HG02885 (cell line): ENCODE measurements around the gene STAT5A.
A peak's percentile ranks its signal among the peaks of the same experiment; 100 is the strongest.
"Not testable (repeated sequence)": the region's sequence is repeated elsewhere in the genome, so short reads cannot be mapped to it uniquely, and the experiment has no call there.

Experiments used
- ATAC-seq: cut with Tn5 transposase; IDR thresholded peaks from one replicate; pipeline ENCODE4 v1.9.1; 2021; ENCODE audit warnings: mild to moderate bottlenecking; ENCODE audit not compliant: unreplicated experiment, poor library complexity

Gene STAT5A

DNA sequence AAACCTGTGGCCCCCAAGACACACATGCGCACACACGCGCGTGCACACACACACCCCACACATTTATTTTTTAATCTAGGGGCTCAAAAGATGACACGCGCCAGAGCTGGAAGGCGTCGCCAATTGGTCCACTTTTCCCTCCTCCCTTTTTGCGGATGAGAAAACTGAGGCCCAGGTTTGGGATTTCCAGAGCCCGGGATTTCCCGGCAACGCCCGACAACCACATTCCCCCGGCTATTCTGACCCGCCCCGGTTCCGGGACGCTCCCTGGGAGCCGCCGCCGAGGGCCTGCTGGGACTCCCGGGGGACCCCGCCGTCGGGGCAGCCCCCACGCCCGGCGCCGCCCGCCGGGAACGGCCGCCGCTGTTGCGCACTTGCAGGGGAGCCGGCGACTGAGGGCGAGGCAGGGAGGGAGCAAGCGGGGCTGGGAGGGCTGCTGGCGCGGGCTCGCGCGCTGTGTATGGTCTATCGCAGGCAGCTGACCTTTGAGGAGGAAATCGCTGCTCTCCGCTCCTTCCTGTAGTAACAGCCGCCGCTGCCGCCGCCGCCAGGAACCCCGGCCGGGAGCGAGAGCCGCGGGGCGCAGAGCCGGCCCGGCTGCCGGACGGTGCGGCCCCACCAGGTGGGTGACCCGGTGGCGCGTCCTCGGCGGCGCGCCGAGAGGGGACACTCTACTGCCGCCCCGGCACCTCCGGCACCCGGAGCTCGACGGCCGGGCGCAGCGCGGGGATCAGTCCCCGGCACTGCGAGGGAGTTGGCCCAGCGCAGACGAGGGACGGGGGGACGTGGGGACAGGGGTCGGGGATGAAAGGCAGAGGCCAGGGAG is at the start of gene STAT5A:
TSS of gene STAT5A (plus strand) at position 522 of the 826 bp plus-strand sequence. CDS start 914 bp downstream, outside the sequence.
- peak; percentile 54 for ATAC-seq

DNA sequence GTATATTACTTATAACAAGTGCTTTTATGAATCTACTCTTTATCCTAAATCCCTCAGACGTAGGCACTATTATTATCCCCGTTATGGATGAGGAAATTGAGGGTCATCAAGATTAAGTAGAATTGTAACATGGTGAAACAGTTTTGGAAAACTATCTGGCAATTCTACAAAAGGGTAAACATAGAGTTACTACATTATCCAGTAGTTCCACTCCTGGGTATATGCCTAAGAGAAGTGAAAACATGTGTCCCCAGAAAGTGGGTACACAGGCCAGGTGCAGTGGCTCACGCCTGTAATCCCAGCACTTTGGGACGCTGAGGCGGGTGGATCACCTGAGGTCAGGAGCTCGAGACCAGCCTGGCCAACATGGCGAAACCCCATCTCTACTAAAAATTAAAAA is 48.7 kb upstream of the STAT5A start:
- ATAC-seq = not testable (repeated sequence)

DNA sequence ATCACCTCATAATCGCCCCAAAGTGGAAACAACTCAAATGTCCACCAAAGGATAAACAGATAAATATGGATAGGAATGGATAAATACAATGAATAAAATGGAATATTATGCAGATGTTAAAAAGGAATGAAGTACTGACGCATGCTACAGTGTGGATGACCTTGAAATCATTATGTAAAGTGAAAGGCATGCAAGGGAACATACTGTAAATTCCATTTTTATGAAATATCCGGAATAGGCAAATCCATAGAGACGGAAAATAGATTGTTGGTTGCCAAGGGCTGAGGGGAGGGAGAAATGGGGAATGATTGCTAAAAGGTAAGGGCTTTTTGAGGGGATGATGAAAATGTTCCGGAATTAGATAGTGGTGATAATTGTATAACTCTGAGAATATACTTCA is 48.1 kb upstream of the STAT5A start:
- no peak for ATAC-seq

DNA sequence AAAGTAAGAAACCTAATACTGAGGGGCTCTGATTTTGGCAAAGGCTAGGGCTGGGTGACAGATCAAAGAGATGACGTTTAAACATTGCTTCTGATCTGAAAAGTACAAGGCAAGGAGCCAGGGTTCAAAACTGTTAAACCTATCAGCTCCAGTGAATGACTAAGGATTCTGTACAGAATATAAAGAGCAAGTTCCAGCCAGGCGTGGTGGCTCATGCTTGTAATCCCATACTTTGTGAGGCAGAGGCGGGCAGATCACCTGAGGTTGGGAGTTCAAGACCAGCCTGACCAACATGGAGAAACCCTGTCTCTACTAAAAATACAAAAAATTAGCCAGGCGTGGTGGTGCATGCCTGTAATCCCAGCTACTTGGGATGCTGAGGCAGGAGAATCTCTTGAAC is 47.4 kb upstream of the STAT5A start:
- ATAC-seq = not testable (repeated sequence)

DNA sequence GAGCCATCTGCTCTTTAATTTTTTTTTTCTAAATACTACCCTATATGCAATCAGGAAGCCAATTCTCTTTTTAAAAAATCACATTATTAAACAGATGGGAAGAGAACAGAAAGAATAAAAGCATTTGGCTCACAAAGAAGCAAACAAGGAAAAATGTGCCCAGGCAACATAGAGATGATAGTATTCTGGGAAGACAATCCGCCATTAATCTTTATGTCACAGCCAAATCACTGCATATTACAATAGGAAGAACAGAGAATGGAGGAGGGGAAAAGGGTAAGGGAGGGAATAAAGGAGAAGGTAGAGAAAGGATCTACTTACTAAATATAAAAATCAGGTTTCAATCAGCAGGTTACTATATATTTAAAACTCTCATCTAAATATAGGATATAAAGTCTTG is 46.4 kb upstream of the STAT5A start:
- ATAC-seq = no peak

DNA sequence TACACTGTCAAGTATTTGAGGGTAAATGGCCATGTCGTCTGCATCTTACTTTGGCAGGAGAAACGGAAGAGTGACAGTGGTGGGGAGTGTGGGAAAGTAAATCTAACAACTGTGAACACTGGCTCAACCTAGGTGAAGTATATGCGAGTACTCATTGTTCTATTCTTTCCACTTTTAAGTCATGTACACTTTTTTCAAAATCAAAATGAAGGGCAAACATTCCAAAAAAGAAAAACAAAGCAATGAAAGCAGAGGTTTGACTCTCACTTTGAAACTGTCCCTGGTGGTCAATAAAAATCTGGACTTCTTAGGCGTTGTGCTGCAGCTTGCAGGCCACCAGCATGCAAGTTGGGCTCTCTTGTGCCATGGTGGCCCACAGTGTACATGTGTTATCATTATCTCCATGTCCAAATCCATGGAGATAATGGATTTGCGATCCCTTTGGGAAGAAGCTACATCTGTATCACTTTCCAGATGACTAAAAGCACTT is 44.8 kb upstream of the STAT5A start:
- ATAC-seq = no peak

DNA sequence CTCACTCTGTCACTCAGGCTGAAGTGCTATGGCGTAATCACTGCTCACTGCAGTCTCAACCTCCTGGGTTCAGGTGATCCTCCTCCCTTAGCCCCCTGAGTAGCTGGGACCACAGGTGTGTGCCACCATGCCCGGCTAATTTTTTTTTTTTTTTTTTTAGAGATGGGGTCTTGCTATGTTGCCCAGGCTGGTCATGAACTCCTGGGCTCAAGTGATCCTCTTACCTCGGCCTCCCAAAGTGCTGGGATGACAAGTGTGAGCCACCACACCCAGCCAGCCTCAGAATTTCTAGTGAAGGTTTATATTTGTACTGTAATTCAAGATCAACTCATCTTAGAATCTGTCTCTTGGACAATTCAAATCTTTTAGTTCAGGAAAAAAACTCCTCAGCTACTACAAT is 44.2 kb upstream of the STAT5A start:
- not testable (repeated sequence) for ATAC-seq

DNA sequence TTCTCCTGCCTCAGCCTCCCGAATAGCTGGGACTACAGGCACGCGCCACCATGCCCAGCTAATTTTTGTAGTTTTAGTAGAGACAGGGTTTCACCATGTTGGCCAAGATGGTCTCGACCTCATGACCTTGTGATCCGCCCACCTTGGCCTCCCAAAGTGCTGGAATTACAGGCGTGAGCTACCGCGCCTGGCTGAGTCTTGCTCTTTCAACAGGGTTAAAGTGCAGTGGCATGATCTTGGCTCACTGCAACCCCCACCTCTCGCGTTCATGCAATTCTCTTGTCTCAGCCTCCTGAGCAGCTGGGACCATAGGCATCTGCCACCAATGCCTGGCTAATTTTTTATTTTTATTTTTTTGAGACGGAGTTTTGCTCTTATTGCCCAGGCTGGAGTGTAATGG is 43.1 kb upstream of the STAT5A start:
- ATAC-seq = not testable (repeated sequence)

DNA sequence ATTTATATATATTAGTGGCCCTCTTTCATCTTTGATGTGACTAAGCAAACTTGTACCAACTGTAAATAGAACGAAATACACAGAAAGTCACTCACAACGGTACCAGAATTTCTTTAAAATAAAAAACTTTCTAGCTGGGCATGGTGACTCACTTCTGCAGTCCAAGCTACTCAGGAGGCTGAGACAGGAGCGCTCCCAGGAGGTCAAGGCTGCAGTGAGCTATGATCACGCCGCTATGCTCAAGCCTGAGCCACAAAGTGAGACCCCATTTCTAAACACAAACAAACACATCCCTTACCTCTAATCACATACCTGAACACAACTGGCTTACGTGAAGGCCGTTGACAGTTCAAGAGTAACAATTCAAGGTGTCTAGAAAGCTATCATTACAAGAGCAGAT is 41.8 kb upstream of the STAT5A start:
- ATAC-seq = no peak

DNA sequence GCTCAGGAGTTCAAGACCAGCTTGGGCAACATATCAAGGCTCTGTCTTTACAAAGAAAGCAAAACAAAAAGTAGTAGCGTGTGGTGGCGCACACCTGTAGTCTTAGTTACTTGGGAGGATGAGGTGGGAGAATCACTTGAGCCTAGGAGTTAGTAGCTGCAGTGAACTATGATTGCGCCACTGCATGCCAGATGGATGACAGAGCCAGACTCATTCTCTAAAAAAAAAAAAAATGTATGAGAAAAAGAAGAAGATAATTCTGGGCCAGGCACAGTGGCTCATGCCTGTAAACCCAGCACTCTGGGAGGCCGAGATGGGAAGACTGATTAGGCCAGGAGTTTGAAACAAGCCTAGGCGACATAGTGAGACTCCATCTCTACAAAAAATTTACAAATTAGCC is 40.6 kb upstream of the STAT5A start:
- ATAC-seq = no peak

DNA sequence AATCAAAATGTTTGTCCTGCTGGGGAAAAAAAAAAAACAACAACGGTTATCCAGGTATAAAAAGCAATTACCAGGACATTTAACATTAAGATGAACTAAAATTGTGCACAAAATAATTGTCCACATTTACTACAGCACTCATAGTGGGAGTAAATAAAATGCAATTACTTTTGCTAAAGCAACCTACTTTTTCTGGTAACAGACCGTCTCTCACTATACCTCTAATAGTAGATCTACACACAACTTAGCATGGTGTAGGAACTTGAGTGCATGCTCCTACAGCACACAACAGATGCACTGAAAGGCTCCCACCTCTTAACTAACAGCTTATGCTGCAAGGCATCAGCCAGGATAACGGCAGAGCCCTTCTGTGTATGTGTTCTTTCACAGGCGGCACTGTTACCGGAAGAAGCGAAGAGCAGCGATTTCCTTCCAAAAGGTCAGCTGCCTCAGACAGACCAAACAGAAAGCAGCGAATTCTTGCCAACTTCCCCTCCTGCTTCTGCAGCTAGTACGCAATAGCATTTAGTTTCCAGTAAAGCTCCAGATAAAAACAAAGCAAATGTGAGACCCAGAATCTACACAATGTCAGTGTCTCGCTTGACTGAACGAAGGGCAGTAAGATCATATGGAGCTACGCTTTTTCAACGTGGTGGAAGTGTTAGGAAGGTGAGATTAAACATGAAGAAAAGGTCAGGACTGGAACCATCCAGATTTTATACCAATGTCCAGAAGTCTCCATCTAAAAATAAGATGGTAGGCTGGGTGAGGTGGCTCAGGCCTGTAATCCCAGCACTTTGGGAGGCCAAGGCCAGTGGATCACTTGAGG is 39.7 kb upstream of the STAT5A start:
- peak; percentile 67 for ATAC-seq

DNA sequence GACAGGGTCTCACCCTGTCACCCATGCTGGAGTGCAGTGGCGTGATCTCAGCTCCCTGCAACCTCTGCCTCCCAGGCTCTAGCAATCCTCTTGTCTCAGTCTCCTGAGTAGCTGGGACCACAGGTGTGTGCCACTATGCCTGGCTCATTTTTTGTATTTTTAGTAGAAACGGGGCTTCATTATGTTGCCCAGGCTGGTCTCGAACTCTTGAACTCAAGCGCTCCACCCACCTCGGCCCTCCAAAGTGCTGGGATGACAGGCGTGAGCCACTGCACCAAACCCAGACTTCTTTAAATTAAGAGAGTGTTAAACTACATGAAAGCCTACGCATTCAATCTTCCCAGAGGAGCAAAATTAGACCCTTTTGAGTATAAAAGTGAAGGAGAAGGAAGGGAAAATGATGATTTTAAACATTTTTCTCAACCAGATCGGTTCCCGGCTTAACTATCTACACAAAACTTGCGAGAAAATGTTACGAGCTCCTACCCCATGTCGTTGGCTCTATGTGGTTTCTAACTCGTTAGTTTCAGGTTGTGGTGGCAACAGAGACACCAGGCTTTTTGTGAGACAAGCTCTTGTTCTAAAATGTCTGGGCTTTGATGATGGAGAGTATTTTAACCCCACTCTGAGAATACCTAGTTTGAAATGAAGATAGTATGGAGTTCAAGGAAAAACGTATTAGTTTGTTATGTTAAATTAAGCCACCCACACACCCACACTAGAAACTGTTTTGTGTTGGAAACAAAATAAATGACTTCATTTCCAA is 38.4 kb upstream of the STAT5A start:
- ATAC-seq = no peak

DNA sequence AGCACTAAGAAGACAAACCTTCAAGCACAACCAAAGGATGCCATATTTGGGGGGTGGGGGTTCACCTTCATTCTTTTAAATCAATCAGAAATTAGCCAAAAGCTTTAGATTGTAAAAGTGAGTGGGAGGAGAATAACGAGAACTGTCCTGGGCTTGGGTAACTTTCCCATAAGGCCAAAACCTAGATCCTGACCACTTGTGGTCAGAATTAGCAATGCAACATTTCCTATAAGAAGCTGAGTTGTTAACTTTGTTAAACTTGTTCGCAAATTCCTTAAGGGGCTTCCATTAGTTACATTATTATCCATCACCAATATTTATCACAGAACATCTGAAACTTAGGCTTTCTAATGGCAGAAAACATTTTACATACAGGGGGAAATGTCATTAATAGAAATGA is 37.2 kb upstream of the STAT5A start:
- ATAC-seq = no peak

DNA sequence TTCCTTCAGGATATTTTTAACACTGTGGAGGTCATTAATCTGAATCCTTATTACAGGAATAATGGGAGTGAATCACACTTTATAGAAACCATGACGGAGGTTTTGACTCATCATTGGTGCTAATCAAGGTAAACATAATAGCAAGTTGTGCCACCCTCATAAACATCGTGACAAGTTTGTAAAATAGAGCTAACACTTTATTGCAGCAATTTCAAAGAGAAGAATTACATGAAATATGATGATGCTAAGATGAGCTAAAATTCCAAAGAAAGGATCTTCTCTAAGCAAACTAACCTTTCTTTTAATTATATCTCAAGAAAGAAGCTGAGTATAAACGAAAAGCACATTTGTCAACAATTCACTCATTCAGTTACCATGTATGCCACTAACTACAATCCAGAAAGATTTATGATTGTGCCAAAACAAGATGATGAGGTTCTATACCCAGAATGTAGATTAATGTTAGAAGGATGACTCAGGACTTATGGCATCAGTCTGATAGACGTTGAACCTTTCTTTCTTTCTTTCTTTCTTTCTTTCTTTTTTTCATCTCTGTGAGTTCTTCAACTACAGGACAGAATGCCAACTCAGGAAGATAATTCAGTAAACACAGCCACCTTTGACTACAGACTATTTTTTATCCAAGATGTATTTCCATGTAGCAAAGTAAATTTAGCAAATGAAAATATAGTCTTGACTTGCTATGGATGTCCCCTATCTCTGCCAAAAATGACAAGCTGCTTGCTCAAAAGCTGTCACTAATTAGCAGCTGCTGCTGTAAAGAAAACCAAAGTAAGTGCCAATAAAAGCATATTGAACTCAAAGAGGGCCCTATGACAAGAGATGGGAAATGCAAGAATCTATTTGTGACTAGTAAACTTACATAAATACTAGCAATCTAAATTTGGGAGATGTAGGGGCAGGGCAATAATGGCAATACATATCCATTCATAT is 35.4 kb upstream of the STAT5A start:
- no peak for ATAC-seq

DNA sequence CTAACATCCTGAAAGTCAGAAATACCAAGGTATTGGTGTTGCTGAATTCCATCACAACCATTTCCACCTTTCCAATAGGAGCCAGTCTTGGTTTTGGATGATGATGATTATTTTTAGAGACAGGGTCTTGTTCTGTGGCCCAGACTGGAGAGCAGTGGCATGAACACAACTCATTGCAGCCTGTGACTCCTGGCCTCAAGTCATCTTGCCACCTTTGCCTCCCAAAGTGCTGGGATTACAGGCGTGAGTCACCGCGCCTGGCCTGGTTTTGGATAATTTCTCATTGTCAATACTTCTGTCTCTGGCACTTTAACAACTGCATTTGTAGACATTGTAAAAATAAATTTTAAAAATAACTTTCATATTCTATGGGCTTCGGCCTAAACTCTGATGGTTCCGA is 34.7 kb upstream of the STAT5A start:
- ATAC-seq = no peak

DNA sequence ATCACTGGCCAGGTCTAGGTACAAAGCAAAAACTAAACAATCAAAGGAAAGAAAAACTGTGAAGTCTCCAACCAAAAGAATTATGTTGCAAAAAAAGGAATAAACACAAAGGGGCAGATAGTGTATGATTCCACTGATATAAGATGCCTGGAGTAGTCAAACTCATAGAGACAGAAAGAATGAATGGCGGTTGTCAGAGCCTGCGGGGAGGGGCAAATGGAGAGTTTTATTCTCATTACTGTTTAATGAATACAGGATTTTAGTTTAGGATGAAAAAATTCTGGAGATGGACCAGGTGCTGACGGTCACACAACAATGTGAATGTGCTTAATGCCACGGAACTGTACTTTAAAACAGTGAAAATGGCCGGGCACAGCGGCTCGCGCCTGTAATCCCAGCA is 32.9 kb upstream of the STAT5A start:
- no peak for ATAC-seq

DNA sequence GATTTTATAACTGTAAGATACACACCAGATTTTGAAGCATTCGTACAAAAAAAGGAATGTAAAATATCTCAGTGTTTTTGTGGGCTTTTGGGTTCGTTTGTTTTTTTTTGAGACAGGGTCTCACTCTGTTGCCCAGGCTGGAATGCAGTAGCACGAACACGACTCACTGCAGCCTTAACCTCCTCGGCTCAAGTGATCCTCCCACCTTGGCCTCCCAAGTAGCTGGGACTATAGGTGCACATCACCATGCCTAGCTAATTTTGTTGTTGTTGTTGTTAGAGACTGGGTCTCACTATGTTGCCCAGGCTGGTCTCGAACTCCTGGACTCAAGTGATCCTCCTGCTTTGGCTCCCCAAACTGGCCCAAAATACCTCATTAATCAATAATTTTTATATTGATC is 28.0 kb upstream of the STAT5A start:
- no peak for ATAC-seq

DNA sequence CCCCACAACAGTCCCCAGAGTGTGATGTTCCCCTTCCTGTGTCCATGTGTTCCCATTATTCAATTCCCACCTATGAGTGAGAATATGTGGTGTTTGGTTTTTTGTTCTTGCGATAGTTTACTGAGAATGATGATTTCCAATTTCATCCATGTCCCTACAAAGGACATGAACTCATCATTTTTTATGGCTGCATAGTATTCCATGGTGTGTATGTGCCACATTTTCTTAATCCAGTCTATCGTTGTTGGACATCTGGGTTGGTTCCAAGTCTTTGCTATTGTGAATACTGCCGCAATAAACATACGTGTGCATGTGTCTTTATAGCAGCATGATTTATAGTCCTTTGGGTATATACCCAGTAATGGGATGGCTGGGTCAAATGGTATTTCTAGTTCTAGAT is 23.9 kb upstream of the STAT5A start:
- not testable (repeated sequence) for ATAC-seq

DNA sequence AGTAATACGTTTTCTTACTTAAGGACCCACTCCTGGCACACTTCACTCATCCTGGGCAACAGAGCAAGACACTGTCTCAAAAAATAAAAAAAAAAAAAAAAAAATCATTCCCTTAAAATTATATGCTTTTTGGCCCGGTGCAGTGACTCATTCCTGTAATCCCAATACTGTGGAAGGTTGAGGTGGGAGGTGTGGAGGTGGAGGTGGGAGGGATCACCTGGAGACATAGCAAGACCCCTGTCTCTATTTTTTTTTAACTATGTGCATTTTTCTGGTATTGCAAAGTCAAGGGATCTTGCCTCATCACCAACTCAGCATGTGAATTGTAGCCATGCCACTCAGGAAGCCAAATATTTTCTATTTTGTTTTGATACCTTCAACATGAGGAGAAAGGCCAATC is 21.8 kb upstream of the STAT5A start:
- ATAC-seq = no peak
